Right ventricle myocardium inferior (tissue), 1 donor: ENCODE results near the gene DTX4. TPM values are rescaled to one million over a fixed set of nuclear protein-coding genes. Genes with fewer than 3 reads are reported as not detected.
A peak's percentile ranks its signal among the peaks of the same experiment; 100 is the strongest.

Experiments
- ATAC-seq: fragments of 200-7000 bp; cut with Tn5 transposase; one replicate; pipeline ENCODE4 v1.9.1; 2020; ENCODE audit warnings: mild to moderate bottlenecking, moderate library complexity
- DNase-seq: peaks from one replicate; pipeline ENCODE4 v3.0.0; 2021; ENCODE audit errors: missing footprints
- intact Hi-C: fragments of 100-400 bp; cut with DNase I; formaldehyde crosslinking; loops from one replicate; pipeline ENCODE4 v1.11.0; 2022
- total RNA-seq: library from RNA; stranded (reverse); fragmentation: NEBNext Ultra II Directional; extraction: Animal tissue kit (Norgen Biotek cat#: 25700); gene quantifications from one replicate; pipeline ENCODE4 v1.2.1, GENCODE V29; 2021
- donor health status: DM: no; HTN: yes; CAD: no; lungs with severe emphysema.

Gene DTX4
- total RNA-seq, 1 donor from 2014 or later = 2.1 TPM

DNA sequence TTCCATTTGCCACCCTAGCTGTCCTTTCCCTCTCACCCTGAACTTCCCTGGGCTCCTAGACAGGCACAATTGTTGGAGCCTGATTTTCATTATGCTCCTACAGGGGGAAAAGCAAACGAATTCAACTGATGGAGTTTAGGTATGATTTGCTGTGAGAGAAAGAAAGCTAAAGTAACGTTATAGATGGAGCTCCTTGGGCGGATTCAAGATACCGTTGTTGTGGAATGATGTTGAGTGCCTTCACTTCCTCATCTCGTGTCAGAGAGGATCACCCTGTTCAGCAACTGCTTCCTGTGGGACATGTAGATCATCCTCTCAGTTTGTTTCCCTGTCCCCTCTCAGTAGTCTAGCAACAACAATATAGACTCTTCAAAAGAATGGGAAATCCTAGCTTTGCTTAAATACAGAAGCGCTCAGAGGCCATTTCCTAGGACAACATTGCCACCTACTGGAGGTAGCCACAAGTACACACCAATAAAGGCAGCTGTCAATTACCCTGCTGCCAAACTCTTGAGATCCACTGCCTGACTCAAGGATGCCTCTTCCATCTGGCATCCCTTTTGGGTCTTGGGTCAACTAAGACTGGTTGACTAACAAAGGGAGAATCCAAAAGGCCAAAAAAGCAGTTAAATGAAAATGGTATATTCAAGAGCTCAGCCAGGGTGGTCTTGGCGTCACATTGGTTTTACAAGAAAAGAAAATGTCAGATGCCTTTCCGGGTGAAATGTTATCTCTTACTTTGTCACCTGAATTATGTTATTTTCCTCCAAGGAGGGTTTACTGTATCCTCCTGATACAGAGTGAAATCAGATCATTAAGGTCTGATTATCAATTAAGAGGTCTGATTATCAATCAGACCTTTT lies 13.5 kb upstream of the DTX4 start:
- intact Hi-C loops = loop anchor here (5.0 kb wide), 1 partner anchor 61 kb away; no protein-coding TSS in a partner anchor
- peak; percentile 83 for ATAC-seq
- no peak for DNase-seq

DNA sequence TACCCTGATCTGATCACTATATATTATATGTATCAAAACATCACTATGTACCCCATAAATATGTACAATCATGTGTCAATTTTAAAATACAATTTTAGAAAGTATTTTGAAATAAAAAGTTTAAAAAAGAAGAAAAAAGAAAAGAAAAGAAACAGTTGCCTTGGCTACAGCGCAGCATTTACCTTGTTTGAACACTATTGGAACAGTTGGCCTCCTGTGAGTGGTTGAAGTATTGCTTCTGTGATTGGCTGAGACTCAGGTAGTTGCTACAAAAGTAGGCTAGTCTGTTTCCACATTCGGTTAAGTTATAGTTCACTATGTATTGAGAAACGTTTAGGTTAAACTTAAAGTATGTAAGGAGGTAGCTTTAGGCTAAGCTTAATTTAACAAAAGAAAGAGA lies 7.9 kb upstream of the DTX4 start:
- intact Hi-C loops = no loop called here
- DNase-seq = no peak
- ATAC-seq = no peak

DNA sequence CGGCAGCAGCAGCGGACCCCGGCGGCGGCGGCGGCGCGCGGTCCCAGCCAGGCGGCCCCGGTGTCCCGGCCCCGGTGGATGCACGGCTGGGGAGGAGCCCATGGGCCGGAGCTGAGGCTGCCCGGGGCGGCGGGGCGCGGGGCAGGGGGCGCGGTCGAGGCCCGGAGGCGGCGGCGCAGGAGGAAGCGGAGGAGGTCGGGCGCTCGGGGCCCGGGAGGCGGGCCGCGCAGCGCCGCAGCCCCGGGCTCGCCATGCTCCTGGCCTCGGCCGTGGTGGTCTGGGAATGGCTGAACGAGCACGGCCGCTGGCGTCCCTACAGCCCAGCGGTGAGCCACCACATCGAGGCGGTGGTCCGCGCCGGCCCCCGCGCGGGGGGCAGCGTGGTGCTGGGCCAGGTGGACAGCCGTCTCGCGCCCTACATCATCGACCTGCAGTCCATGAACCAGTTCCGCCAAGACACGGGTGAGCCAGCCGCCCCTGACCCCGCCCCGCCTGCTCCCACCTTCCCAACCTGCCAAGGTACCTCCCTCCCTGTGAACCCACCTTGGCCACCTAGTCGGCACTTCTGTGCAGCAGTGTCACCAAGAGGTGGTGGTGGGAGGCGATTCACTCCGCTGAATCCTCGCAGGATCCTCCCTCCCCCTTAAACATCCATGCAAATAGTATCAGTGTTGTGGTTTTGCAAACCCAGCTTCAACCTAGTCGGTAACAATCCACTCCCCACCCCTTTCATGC lies 580 bp downstream of the DTX4 start:
- ATAC-seq (peak; percentile 14), DNase-seq (peak; percentile 71)
- intact Hi-C loops = loop anchor here (10.0 kb wide), 2 partner anchors 252 to 512 kb away; partner anchors contain the start of gene OR5A2

DNA sequence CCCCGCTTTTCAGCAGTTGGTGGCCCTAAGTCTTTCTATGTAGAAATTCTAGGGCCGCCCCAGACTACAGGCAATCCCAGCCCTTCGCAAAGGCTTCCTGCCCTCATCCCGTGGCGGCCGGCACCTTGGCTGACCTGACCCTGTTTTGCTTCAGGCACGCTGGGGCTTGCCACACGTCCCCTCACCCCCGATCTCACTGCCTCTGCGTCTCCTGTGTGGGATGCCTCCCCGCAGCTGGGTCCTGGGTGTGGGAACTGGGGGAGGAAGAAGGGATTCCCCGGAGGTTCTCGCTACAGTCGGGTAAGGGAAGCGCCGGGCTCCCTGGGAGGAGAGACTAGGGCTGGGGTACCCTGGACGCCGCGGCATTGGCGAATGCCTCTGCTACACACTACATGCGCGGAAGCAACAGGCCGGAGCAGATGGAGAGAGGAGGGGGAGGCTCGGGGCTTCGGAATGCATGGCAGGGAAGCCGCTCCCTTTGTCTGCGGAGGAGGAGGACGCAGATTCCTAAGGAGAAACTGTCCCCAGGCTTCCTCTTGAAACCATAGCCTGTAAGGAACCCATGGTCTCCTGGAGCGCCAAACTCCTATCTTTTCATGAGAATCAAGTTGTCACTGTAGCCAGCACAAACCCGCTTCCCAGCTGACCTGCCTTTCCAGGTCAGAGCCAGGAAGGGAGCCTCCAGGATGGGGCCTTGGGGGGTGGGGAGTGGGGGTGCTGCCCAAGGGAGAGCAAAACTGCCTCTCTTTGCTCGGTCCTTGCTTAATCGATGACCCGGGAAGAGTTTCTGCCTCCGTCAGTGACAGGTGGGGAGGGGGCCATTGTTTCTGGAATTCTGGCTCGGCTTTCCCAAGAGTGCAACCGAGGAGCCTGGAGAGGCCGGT lies 1.4 kb downstream of the DTX4 start:
- intact Hi-C loops = loop anchor here (10.0 kb wide), 2 partner anchors 251 to 511 kb away; partner anchors contain the start of gene OR5A2
- DNase-seq (peak; percentile 74), ATAC-seq (no peak)

DNA sequence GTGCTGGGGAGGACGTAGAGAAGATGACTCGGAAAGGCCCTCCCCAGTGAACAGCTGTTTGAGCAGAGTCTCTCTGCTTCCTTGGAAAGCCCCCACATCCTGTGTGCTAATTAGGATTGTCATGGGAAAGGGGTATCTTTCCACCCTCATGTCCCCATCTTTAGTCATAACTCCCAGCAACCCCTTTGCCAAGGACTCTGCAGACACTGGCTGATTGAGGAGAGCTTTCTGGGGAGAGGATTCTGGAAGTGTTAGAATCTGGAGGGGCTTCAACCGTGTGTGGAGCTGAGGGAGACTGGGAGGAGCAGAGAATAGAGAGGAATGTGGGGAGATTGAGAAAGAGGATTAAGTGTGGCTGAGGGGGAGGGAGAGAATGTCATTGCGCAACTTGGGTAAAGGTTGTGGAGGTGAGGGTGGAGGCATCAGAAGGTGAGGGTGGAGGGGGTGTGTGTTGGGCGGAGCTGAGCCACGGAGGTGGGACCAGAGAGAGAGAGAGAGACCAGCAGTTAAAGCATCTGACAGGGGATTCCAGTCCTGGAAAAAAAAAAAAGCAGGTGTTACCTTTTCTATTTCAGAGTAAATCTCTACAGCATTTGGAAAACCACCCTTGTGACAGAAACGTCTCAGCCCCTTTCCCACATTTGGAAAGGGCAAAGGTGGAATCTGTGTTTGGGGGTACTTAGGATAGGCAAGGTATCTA lies 2.2 kb downstream of the DTX4 start:
- no peak for ATAC-seq
- DNase-seq = no peak
- intact Hi-C loops = loop anchor here (10.0 kb wide), 2 partner anchors 251 to 511 kb away; partner anchors contain the start of gene OR5A2

DNA sequence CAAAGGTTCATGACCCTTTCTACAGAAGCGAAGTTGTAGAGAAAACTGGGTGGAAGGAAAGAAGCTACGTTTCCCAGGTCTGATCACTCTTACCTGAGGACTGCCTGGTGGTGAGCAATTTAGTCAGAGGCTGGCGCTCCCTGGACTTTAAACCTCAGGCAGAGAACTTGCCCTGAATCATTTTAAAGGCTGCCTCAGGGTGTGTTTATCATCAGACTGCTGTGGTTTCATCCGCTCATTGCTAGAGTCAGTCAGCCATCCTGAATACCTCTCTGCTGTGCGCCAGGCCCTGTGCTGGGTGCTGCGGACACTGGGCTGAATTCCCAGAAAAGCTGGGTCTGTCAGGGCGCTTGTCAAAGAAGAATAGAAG lies 2.7 kb downstream of the DTX4 start:
- ATAC-seq = no peak
- no peak for DNase-seq
- intact Hi-C loops = loop anchor here (10.0 kb wide), 2 partner anchors 250 to 510 kb away; partner anchors contain the start of gene OR5A2

DNA sequence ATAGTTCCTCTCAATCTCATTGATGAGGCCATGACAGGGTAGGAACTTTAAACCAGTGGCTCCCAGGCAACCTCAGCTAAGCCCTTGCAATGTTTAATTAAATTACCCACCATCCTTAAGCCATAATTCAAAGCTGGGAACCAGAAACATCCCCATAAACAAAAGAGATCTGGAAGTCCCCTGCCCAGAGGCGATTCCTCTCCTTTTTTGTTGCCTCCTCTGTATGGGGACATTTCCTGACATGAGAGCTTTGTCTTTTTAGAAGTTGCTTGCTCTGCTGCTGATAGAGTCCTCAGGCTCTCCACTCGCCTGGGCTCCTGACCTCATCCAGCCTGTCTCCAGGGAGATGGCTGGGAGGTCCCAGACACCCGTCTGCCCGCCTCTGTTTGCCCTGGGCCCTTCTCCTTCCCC lies 3.2 kb downstream of the DTX4 start:
- ATAC-seq (no peak), DNase-seq (no peak)
- intact Hi-C loops = loop anchor here (10.0 kb wide), 2 partner anchors 250 to 510 kb away; partner anchors contain the start of gene OR5A2

DNA sequence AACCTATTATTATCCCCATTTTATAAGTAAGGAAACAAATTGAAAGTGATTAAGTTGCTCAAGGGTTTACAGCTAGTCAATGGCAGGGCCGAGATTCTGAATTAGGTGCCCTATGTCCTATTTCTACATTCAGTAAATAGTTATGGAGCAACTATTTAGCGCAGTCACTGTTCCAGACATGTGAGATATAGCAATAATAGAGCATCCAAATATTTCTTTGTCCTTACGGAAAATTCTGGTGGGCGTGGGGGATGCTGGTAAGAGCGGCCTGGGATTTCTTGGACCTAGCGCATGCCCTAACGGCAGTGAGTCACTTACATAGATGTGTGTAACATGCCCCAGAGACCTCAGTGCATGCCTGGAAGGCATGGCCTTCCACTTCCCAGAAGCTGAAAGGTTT lies 4.4 kb downstream of the DTX4 start:
- ATAC-seq (no peak), DNase-seq (no peak)
- intact Hi-C loops = loop anchor here (10.0 kb wide), 2 partner anchors 248 to 508 kb away; partner anchors contain the start of gene OR5A2

DNA sequence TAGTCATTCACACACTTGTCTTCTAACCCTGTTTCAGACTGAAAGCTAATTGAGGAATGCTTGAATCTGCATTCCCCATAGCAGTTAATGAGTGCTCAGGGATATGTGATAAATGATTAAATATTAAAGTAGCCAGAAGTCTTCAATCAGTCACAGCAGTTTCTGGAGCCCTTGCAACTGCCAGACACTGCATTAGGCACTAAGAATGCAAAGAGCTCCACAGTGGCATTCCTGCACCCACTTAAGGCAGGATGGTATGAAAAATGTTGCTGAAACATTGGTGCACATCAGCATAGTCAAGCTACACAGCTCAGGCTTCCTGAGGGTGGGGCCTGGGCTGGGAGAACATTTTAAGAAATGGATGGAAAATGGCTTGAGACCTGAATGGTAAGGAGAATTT lies 6.5 kb downstream of the DTX4 start:
- intact Hi-C loops = loop anchor here (10.0 kb wide), 2 partner anchors 246 to 506 kb away; partner anchors contain the start of gene OR5A2
- ATAC-seq = no peak
- DNase-seq = no peak

DNA sequence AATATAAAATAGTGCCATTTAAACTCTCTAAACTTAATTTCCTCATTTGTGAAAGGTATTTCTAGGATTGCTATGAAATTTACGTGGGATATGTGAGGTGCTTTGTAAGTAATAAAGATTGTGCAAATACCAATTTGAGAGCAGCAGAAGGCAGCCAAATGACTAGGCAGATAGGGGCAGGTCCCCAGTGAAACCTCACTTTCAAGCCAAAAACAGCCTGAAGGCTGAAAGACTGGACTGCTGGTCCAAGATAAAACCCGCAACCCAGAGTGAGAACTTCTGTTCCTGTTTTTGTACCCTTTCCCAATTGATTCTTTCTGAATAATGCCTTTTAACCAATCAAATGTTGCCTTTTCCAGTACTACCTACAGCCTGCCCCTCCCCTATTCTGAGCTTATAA lies 7.2 kb downstream of the DTX4 start:
- DNase-seq (no peak), ATAC-seq (no peak)
- intact Hi-C loops = loop anchor here (10.0 kb wide), 2 partner anchors 246 to 506 kb away; partner anchors contain the start of gene OR5A2

DNA sequence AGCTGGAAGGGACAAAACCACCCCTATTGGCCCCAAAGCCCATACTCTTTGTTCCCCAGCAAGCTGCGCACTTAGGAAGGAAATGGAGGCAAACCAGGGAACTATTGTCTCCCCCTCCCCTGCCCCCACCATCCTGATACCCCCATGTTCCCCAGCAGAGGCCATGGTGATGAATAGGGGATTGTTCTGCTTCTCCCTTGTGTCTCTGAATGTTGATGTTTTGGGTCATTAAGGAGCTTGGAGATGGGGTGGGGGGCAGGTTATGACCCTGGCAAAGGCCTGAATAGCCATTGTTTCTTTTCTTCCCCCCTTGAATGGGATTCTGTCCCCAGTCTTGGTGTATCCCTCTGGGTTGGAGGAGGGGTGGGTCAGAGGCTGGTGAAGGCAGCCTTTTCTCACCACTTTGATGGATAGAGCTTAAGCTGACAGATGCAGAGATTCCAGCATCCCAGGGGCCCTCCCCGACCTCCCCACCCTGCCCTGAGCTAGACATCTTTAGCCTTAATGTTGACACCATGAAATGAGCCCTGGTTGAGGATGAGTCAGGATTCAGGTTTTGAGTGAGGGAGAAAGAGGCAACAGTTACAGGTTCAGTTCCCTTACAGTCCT lies 8.3 kb downstream of the DTX4 start:
- no peak for ATAC-seq
- intact Hi-C loops = no loop called here
- DNase-seq = no peak

DNA sequence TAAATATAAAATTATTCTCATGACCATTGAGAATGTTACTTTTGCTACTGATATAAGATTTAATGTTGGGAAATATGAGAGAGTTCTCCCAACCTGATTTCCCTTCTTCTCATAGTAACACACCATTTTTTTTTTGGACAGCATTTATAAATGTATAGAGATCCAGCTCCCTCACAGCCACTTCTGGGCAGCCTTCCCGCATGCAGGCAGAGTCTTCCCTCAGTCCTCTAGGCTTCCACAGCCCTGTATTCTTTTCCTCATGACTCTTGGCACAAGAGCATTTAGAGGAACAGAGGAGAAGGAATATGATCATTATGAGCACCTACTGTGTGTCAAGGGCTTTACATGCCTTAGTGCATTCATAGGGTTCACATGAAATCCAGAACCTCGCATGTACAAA lies 9.0 kb downstream of the DTX4 start:
- no peak for ATAC-seq

DNA sequence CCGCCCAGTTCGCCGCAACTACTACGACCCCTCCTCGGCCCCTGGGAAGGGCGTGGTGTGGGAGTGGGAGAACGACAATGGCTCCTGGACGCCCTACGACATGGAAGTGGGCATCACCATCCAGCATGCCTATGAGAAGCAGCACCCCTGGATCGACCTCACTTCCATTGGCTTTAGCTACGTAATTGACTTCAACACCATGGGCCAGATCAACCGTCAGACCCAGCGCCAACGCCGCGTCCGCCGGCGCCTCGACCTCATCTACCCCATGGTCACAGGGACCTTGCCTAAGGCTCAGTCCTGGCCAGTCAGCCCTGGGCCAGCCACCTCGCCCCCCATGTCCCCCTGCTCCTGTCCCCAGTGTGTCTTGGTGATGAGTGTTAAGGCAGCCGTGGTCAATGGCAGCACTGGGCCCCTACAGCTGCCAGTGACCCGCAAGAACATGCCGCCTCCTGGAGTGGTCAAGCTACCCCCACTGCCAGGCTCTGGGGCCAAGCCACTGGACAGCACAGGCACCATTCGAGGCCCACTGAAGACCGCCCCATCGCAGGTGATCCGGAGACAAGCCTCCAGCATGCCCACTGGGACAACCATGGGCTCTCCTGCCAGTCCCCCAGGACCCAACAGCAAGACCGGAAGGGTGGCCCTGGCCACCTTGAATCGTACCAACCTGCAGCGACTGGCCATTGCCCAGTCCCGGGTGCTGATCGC lies 10.0 kb downstream of the DTX4 start:
- intact Hi-C loops = no loop called here
- ATAC-seq (no peak), DNase-seq (no peak)

More for the DNA sequence above, 9.0 kb downstream of the DTX4 start:
- intact Hi-C loops = no loop called here
- DNase-seq = no peak

DNA sequence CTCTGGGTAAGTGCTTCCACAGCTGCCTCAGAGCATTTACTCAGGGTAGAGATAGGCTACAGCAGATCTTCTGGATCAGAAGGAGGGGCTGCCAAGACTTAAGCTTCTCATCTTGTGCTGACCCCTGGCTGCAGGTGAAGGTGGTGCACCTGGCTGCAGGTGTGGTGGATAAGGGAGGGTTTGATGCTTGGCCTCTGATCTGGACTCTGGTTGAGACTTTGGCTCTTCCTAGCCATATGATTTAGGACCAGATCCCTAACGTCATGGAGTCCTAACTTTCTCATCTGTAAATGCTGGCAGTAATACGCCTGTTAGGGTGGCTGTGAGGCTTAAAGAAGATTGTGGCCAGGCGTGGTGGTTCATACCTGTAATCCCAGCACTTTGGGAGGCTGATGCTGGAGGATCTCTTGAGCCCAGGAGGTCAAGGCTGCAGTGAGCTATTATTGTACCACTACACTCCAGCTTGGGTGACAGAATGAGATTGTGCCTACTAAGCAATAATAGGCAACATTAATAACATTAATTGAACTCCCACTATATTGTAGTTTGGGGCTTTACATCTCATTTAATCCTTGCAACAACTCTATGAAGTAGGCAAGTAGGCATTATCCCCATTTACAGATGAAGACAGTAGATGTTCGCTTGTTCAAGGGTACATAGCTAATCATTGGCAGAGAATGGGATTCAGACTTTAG lies 10.7 kb downstream of the DTX4 start:
- no peak for DNase-seq
- intact Hi-C loops = no loop called here
- ATAC-seq = no peak

DNA sequence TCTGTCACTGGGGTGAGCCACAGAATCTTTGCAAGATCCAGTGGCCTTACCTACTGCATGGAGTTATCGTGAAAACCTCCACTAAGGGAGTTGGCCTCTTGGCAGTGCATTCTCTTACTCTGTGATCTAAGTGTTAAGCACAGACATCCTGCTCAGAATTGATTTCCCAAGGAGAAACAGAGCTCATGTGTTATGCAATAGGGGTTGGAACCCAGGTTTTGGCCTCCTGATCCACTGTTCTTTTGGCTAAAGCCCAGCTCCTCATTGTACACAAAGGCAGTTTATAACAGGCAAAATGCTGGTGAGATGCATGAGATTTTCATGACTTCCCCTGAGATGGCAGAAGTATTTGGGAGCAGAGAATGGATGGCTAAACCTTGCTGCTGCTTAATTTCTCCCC lies 11.8 kb downstream of the DTX4 start:
- ATAC-seq (peak; percentile 40), DNase-seq (no peak)
- intact Hi-C loops = no loop called here

DNA sequence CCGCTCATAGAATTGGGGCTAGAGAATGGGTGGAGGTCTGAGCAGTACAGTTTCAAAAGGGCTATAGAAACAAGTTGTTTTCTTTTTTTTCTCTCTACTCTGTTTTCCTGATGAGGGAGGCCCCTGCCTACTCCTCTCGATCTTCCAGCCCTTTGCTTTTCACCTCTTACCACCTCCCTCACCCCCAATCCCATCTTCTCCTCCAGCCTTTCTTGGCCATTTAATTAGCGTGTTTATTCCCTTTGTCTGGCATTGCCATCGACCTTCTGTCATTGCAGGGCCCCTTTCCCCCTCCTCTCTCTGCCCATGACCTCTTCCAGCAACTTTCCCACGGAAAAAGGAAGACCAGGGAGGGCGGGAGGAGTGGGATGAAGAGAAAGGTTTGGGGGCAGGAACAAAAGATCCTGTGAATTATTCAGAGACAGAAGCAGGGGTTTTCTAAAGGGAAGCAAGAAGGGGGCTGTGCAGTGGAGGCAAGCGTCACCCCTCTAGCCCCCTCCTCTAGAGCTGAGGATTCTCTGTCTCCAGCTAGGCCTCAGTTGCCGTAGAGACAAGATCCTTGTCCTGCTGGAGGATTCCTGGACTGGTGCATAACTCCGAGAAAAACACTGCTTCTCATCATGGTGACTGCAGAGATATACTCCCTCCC lies 12.9 kb downstream of the DTX4 start:
- no peak for ATAC-seq
- no peak for DNase-seq
- intact Hi-C loops = no loop called here
